ENCODE data around the gene ZNF436.
"Not testable (repeated sequence)": the region's sequence is repeated elsewhere in the genome, so short reads cannot be mapped to it uniquely, and the experiment has no call there.

GRCh38 chr1:23310280-23310679 lies 59.4 kb downstream of the ZNF436 start:
- TF ChIP-seq CTCF, POLR2A (IDR thresholded peaks at IDR 0.05): not testable (repeated sequence)
